Activated T-helper 1 cell treated with Interleukin-2 at 50 U/mL for 16 hours (primary cell): ENCODE data around the gene MYL6.
"Not testable (repeated sequence)": the region's sequence is repeated elsewhere in the genome, so short reads cannot be mapped to it uniquely, and the experiment has no call there.

Experiments
- DNase-seq: peaks from one replicate; pipeline ENCODE4 v3.0.0-alpha.2; 2020; ENCODE audit warnings: low read depth

Gene MYL6

DNA sequence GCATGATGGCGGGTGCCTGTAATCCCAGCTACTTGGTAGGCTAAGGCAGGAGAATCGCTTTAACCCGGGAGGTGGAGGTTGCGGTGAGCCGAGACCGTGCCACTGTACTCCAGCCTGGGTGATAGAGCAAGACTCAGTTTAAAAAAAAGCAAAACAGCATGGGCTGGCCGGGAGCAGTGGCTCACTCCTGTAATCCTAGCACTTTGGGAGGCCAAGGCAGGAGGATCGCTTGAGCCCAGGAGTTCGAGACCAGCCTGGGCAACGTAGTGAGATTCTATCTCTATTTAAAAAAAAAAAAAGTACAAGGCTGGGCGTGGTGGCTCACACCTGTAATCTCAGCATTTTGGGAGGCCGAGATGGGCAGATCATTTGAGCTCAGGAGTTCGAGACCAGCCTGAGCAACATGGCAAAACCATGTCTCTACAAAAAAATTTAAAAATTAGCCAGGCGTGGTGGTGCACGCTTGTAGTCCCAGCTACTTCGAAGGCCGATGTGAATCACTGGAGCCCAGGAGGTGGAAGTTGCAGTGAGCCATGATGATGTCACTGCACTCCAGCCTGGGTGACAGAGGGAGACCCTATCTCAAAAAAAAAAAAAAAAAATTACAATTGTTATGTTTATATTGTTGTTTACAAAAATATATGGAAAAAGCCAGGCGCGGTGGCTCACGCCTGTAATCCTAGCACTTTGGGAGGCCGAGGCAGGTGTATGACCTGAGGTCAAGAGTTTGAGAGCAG is 1.5 kb upstream of the MYL6 start:
- DNase-seq = not testable (repeated sequence)

- peak; percentile 37 for DNase-seq
Observed at GRCh38 chr12:56157201-56158028, 744 bp upstream of the MYL6 start.

GRCh38 chr12:56158926-56159461 is 835 bp downstream of the MYL6 start:
- DNase-seq = no peak

GRCh38 chr12:56159482-56160192 is 1.5 kb downstream of the MYL6 start:
- DNase-seq = no peak

- DNase-seq = peak; percentile 47
Observed at GRCh38 chr12:56160193-56160763, 2.1 kb downstream of the MYL6 start.

GRCh38 chr12:56160894-56161689 is 2.9 kb downstream of the MYL6 start:
- no peak for DNase-seq

GRCh38 chr12:56161690-56162351 is 3.7 kb downstream of the MYL6 start:
- no peak for DNase-seq

GRCh38 chr12:56162468-56163290 is 4.5 kb downstream of the MYL6 start:
- DNase-seq = no peak

GRCh38 chr12:56163533-56164344 is 5.6 kb downstream of the MYL6 start:
- DNase-seq = no peak

GRCh38 chr12:56164345-56164729 is 6.2 kb downstream of the MYL6 start:
- DNase-seq = no peak

- no peak for DNase-seq
Observed at GRCh38 chr12:56165369-56165768, 7.2 kb downstream of the MYL6 start.

GRCh38 chr12:56169229-56169759 is 11.1 kb downstream of the MYL6 start:
- DNase-seq = no peak

GRCh38 chr12:56172839-56173238 is 14.7 kb downstream of the MYL6 start:
- DNase-seq = no peak

DNA sequence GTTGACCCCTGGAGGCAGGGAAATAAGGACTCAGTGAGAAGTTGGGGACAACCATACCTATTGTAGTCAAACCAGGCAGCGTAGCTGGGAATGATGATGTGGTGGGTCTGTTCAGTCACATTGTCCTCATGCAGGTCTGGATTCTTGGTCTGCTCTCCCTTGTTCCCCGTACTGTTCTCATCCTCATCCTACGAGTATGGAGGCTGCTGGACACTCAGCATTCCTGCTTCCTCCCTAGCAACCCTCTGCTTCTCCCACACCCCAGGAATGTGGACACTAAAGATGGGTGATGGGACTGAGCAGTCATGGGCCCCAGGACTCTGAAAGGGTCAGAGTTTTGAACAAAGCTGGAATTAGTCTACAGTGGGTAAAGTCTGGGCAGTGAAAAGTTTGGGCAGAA is 20.2 kb downstream of the MYL6 start:
- no peak for DNase-seq

DNA sequence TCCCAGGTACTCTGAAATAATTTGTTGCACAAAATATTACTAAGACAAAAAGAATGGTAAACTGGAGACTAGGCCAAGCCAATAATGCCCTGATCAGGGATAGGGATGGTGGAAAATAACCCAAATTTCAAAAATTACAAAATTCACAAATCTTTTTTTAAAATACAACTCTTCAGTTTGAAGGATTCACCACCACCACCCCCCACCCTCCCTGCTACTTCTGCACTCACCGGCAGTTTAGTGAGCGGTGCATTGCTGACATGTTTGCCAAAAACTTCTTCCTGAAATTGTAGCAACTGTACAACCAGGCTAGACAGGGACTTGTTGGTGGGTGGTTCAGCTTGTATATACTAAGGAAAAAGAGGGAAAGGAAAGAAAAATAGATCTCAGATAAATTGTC is 28.8 kb downstream of the MYL6 start:
- no peak for DNase-seq

- no peak for DNase-seq
Observed at GRCh38 chr12:56188131-56188777, 30.1 kb downstream of the MYL6 start.

- DNase-seq = no peak
Observed at GRCh38 chr12:56188778-56189098, 30.6 kb downstream of the MYL6 start.
